Psoas muscle (tissue), 8 donors: ENCODE data around the gene FOXC2. TPM values are rescaled to one million over a fixed set of nuclear protein-coding genes. Genes with fewer than 3 reads are reported as not detected.

Experiments used
- ATAC-seq, 4 donors: fragments of 200-7000 bp; cut with Tn5 transposase; one replicate each; pipeline ENCODE4 v1.9.1; 2020; ENCODE audit warnings: moderate library complexity in 3 of 4, mild to moderate bottlenecking in 2 of 4
- DNase-seq, 2 donors: peaks; one replicate each; pipeline ENCODE4 v3.0.0-alpha.2; 2020
- H3K27ac ChIP-seq: fragments of 200-600 bp; one replicate; pipeline ENCODE4 v1.8.0; 2022
- H3K27me3 ChIP-seq, 3 donors: fragments of 200-600 bp in 1 of 3; one replicate each; pipeline versions ENCODE4 v1.6.1 to v1.8.0; 2013 to 2022; ENCODE audit warnings: low read length in 2 of 3, mild to moderate bottlenecking in 2 of 3, moderate library complexity in 1 of 3; ENCODE audit not compliant: insufficient read depth in 3 of 3
- H3K36me3 ChIP-seq, 2 donors: fragments of 200-600 bp in 1 of 2; one replicate each; pipeline versions ENCODE4 v1.6.1 to v1.8.0; 2013 to 2022; ENCODE audit warnings: low read depth in 1 of 2, mild to moderate bottlenecking in 1 of 2, moderate library complexity in 1 of 2; ENCODE audit not compliant: insufficient read depth in 1 of 2
- H3K4me1 ChIP-seq: fragments of 200-600 bp; one replicate; pipeline ENCODE4 v1.8.0; 2022
- H3K4me3 ChIP-seq: fragments of 200-600 bp; one replicate; pipeline ENCODE4 v1.8.0; 2022; ENCODE audit warnings: mild to moderate bottlenecking
- H3K9me3 ChIP-seq: fragments of 200-600 bp; one replicate; pipeline ENCODE4 v1.8.0; 2022
- CTCF ChIP-seq: fragments of 200-600 bp; IDR thresholded peaks from one replicate; pipeline ENCODE4 v1.8.0; 2022; ENCODE audit warnings: antibody characterized with exemption
- WGBS, 3 donors: extraction: QIAGEN DNeasy Blood & Tissue Kit; methylation state at CpG; one replicate each; pipeline versions ENCODE4 v1.1.6 to v1.1.7; 2013; 5-methylcytosine and 5-hydroxymethylcytosine counted together
- intact Hi-C, 2 donors: fragments of 100-400 bp; cut with DNase I; formaldehyde crosslinking; loops; one replicate each; pipeline versions ENCODE4 v1.11.0 to v1.14.2; 2022
- polyA plus RNA-seq, 3 donors: library from polyadenylated mRNA; stranded (reverse); fragments of 200-250 nt; gene quantifications; one replicate each; pipeline ENCODE4 v1.2.3, GENCODE V29; 2013
- total RNA-seq, 4 donors: library from RNA; stranded (reverse); fragmentation: NEBNext Ultra II Directional in 2 of 4; extraction: Animal tissue kit (Norgen Biotek cat#: 25700) in 2 of 4; gene quantifications; one replicate each; pipeline versions ENCODE4 v1.2.1 to v1.2.4, GENCODE V29; 2021 to 2023
- donor health status: healthy with polysubstance abuse.
- donor health status: DM: no; HTN: no; CAD: no; lungs with moderate emphysema.
- donor health status: Bipolar disorder and iron deficiency.
- donor health status: healthy.
- donor health status: DM: yes; HTN: yes; CAD: no.
- donor health status: DM: no; HTN: no; CAD: no.
- donor health status: DM: no; HTN: no; CAD: no.
- donor health status: DM: yes; HTN: yes; CAD: no.

Gene FOXC2
- total and polyA plus RNA-seq, 7 donors, result 0.14 to 0.34 (median 0.18) TPM

- TF ChIP-seq CTCF, result no peak
- intact Hi-C loops, result no loop called here
- Histone ChIP-seq H3K27ac (no peak overlapping the region), H3K36me3 (no peaks in the 10 kb centered on the region), H3K27me3 (peaks cover 0 to 53% (median 12%) of the 10 kb centered on the region in 3 donors), H3K4me3 (no peak overlapping the region), H3K9me3 (no peaks in the 10 kb centered on the region), H3K4me1 (no peaks in the 10 kb centered on the region)
- WGBS, 3 donors, result 48 to 59% (median 50%) methylated on average over 22 of the region's 22 CpGs
- ATAC-seq (no peak), DNase-seq (no peak)
These were observed 32.3 kb downstream of the FOXC2 start for GRCh38 chr16:86598607-86599565.

DNA sequence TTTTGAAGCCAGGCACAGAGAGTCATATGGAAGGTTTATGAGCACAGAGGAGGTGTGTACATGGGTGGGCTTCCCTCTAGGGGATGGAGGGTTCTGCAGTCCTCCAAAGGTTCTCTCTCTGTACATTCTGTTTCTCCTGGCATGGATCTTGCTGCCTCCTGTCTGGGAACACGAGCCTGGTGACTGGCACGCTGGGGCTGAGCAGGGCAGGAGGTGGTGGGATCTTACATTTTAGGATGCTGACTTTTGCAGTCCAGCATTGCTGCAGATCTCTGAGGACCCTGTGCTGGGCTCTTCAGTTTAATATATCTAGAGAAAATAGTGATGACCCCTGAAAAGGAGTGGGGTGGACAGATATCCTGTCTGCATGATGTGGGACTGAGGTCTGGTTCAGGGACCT lies 34.7 kb downstream of the FOXC2 start:
- no peaks in the 10 kb centered on the region for H3K9me3 ChIP-seq
- no peak overlapping the region for H3K4me3 ChIP-seq
- H3K36me3 ChIP-seq, result no peaks in the 10 kb centered on the region
- H3K27me3 ChIP-seq, result peaks cover 0 to 37% (median 7%) of the 10 kb centered on the region in 3 donors
- WGBS, 3 donors, result 77 to 86% (median 83%) methylated on average over 2 of the region's 2 CpGs
- no peak overlapping the region for H3K27ac ChIP-seq
- H3K4me1 ChIP-seq, result no peaks in the 10 kb centered on the region
- intact Hi-C loops, result no loop called here
- DNase-seq (no peak), ATAC-seq (no peak)
- no peak for TF ChIP-seq CTCF

DNA sequence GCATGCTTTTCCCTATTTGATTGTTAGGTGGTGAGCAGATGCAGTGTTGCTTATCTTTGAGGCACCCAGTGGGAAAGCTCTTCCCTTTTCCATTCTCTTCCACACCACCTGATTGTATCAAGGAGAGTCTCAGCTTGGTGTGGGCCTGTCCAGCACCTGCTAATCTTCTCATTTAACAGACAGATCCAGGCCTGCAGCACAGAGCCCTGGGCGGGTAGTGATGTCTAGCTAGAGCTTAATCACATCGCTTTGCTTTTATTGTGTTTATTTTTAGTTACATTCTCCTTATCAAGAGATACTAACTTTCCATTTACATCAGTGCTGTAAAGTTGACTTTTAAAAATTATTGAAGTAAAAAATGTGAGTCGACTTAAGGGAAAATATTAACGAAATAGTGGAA lies 35.9 kb downstream of the FOXC2 start:
- ATAC-seq (no peak), DNase-seq (no peak)
- Histone ChIP-seq H3K27ac (no peak overlapping the region), H3K4me3 (no peak overlapping the region), H3K27me3 (peaks cover 0 to 37% (median 7%) of the 10 kb centered on the region in 3 donors), H3K9me3 (no peaks in the 10 kb centered on the region), H3K4me1 (no peaks in the 10 kb centered on the region), H3K36me3 (no peaks in the 10 kb centered on the region)
- TF ChIP-seq CTCF, result no peak
- 83 to 86% (median 83%) methylated on average over 4 of the region's 4 CpGs for WGBS, 3 donors
- intact Hi-C loops, result no loop called here

DNA sequence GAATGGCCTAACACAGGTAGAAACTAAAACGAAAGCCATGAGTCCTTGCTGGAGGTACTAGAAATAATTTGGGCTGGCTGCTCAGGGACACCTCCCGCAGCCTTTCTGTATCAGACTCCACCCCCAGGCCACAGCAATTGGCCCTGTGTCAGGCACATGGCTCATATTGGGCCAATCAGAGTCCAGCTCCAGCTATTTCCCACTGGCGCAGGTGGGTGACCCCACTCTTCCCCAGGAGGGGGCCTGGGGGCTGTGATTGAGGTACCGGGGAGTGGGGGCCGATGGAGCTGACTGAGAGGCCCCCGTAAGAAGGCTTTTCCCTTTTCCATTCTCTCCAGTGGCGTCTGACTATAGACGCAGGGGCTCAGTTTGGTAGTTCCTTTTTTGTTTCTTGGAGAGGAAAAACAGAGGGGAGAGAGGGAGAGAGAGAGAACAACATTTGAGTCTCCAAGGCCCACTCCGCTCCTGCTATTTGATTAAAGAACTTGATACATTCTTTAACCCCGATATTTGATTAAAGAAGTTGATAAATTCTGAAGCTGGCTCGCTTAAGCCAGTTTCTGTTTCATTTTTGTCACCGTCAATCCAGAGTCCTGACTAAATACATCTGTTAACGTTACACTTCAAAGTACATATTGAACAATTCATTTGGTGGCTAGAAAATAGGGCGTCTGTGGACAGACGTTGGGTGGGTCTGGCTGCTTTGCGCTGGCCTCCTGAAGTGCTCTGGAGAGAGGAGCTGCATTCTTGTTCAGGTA lies 38.0 kb downstream of the FOXC2 start:
- no peaks in the 10 kb centered on the region for H3K9me3 ChIP-seq
- WGBS, 3 donors, result 75 to 79% (median 78%) methylated on average over 16 of the region's 16 CpGs
- H3K4me1 ChIP-seq, result no peaks in the 10 kb centered on the region
- no peak overlapping the region for H3K4me3 ChIP-seq
- no peaks in the 10 kb centered on the region for H3K36me3 ChIP-seq
- peaks cover 0 to 32% (median 4%) of the 10 kb centered on the region in 3 donors for H3K27me3 ChIP-seq
- H3K27ac ChIP-seq, result no peak overlapping the region
- ATAC-seq (no peak), DNase-seq (no peak)
- intact Hi-C loops, result no loop called here
- no peak for TF ChIP-seq CTCF
